HepG2 (cell line): ENCODE measurements around the gene PRKAR2A. TPM values are rescaled to one million over a fixed set of nuclear protein-coding genes. Genes with fewer than 3 reads are reported as not detected.
"Not testable (repeated sequence)": the region's sequence is repeated elsewhere in the genome, so short reads cannot be mapped to it uniquely, and the experiment has no call there.

Experiments
- ATAC-seq: fragments of 200-7000 bp; cut with Tn5 transposase; 3 replicates; pipeline ENCODE4 v1.9.1; 2020; ENCODE audit warnings: mild to moderate bottlenecking, moderate library complexity
- BruUV-seq: library from RNA; stranded (reverse); fragments of 400-500 nt; replicated peaks from 2 replicates; lab custom pipeline; 2021; lab: Mats Ljungman, UMichigan
- CTCF ChIA-PET: fragments of 300-600 bp; formaldehyde crosslinking; extraction: SDS; loops from one replicate; lab custom pipeline; 2021; ENCODE audit warnings: low total read pairs, inconsistent platforms, low intra/inter-chr PET ratio; lab: Yijun Ruan, JAX
- POLR2A ChIA-PET: fragments of 350-600 bp; sonication (Branson Sonifier 250); formaldehyde crosslinking; loops from one replicate; lab custom pipeline; 2020; ENCODE audit warnings: antibody characterized with exemption, inconsistent platforms; lab: Yijun Ruan, JAX
- DNase-seq: peaks from one replicate; pipeline ENCODE4 v3.0.0-alpha.2; 2015; ENCODE audit warnings: low spot score
- FAIRE-seq: peaks from 3 replicates; lab custom pipeline; 2011; peaks lifted over from hg19 to GRCh38; lab: Jason Lieb, UNC
- H2AFZ ChIP-seq: one replicate; pipeline ENCODE4 v1.6.1; 2011; ENCODE audit warnings: low read length, inconsistent platforms
- H3K27ac ChIP-seq: fragments of 300-600 bp; 3 replicates; pipeline ENCODE4 v1.8.0; 2011; ENCODE audit warnings: mixed run types, mild to moderate bottlenecking, mixed read lengths, low read length, inconsistent platforms; ENCODE audit not compliant: insufficient read depth; ENCODE audit errors: extremely low read length
- H3K27me3 ChIP-seq, 2 experiments: fragments of 200-600 bp in 1 of 2; 2 replicates in 1 of 2; 3 replicates in 1 of 2; pipeline versions ENCODE4 v1.6.0 to v1.8.0; 2011; ENCODE audit warnings: low read length in 2 of 2, mild to moderate bottlenecking in 2 of 2, moderate library complexity in 2 of 2, inconsistent platforms in 1 of 2; ENCODE audit not compliant: insufficient read depth in 2 of 2, control insufficient read depth in 1 of 2
- H3K36me3 ChIP-seq, 2 experiments: fragments of 200-600 bp in 1 of 2; replicated peaks in 1 of 2; 2 replicates in 1 of 2; 3 replicates in 1 of 2; pipeline versions ENCODE4 v1.5.1 to v1.8.0; 2011; ENCODE audit warnings: low read length in 2 of 2, inconsistent platforms in 1 of 2; ENCODE audit not compliant: insufficient read depth in 2 of 2, control insufficient read depth in 1 of 2
- H3K4me1 ChIP-seq: 2 replicates; pipeline ENCODE4 v1.5.1; 2012; ENCODE audit warnings: low read length, inconsistent platforms; ENCODE audit not compliant: insufficient read depth
- H3K4me2 ChIP-seq: 2 replicates; pipeline ENCODE4 v1.6.0; 2011; ENCODE audit warnings: low read depth, low read length, inconsistent platforms
- H3K4me3 ChIP-seq, 3 experiments: fragments of 200-600 bp in 1 of 3; sonication (generic), shearing (Covaris generic) in 1 of 3; replicated peaks in 1 of 3; 2 replicates each; pipeline ENCODE4 v1.5.1; 2011 to 2016; ENCODE audit warnings: low read length in 3 of 3, inconsistent platforms in 2 of 3, low read depth in 2 of 3, mild to moderate bottlenecking in 2 of 3, control low read depth in 1 of 3, mixed read lengths in 1 of 3; ENCODE audit not compliant: insufficient read depth in 1 of 3
- H3K79me2 ChIP-seq: one replicate; pipeline ENCODE4 v1.6.1; 2011; ENCODE audit warnings: low read length, inconsistent platforms; ENCODE audit not compliant: insufficient read depth
- H3K9ac ChIP-seq: 2 replicates; pipeline ENCODE4 v1.6.0; 2011; ENCODE audit warnings: mild to moderate bottlenecking, low read depth, low read length, inconsistent platforms; ENCODE audit not compliant: insufficient read depth
- H3K9me3 ChIP-seq: 2 replicates; pipeline ENCODE4 v1.5.1; 2012; ENCODE audit warnings: mild to moderate bottlenecking, low read length
- H4K20me1 ChIP-seq: 2 replicates; pipeline ENCODE4 v1.6.0; 2011; ENCODE audit warnings: inconsistent platforms, mild to moderate bottlenecking, low read length, moderate library complexity; ENCODE audit not compliant: insufficient read depth
- GTF3A ChIP-seq: sonication (generic); formaldehyde crosslinking; conservative IDR thresholded peaks from 2 replicates; pipeline ENCODE4 v1.4.0; 2020; ENCODE audit warnings: mild to moderate bottlenecking, missing genetic modification reagents
- HHEX ChIP-seq: IDR thresholded peaks from 2 replicates; pipeline ENCODE4 v1.6.1; 2016; ENCODE audit warnings: control low read depth
- MED13 ChIP-seq: sonication (generic); formaldehyde crosslinking; IDR thresholded peaks from 2 replicates; pipeline ENCODE4 v1.5.0; 2020; ENCODE audit warnings: missing genetic modification reagents
- PAF1 ChIP-seq: IDR thresholded peaks from 2 replicates; pipeline ENCODE4 v1.6.1; 2016; ENCODE audit warnings: missing genetic modification reagents, missing compliant biosample characterization
- SNAI1 ChIP-seq: sonication (generic); formaldehyde crosslinking; IDR thresholded peaks from 2 replicates; pipeline ENCODE4 v1.5.0; 2020; ENCODE audit warnings: mild to moderate bottlenecking, missing genetic modification reagents, borderline replicate concordance
- ZNF180 ChIP-seq: sonication (generic); formaldehyde crosslinking; IDR thresholded peaks from 2 replicates; pipeline ENCODE4 v1.4.0; 2020; ENCODE audit warnings: low read depth, missing genetic modification reagents, borderline replicate concordance
- WGBS: methylation state at CpG from one replicate; pipeline ENCODE4 v1.1.6; 2017; ENCODE audit warnings: low lambda C conversion rate; 5-methylcytosine and 5-hydroxymethylcytosine counted together
- in situ Hi-C: cut with HindIII; loops from 2 replicates; pipeline ENCODE4 v1.10.0; 2017; ENCODE audit warnings: low pct_unique_long_range_greater_than_20kb; ENCODE audit not compliant: extremely low pct_ligation_motif_present
- intact Hi-C: fragments of 100-400 bp; cut with micrococcal nuclease; formaldehyde crosslinking; loops from one replicate; pipeline ENCODE4 v1.10.0; 2022; ENCODE audit not compliant: unreplicated experiment
- polyA plus RNA-seq, 8 experiments: library from polyadenylated mRNA; depleted of rRNA in 3 of 8; stranded (reverse) in 7 of 8; unstranded in 1 of 8; fragments of >200 nt; fragmentation: Illumina TruSeq in 4 of 8; extraction: Trizol in 4 of 8; gene quantifications; 2 replicates each; pipeline versions ENCODE4 v1.2.1 to v1.2.3, GENCODE V29; 2011 to 2016; ENCODE audit warnings: low read depth in 4 of 8, missing spikeins in 1 of 8, mixed read lengths in 1 of 8; ENCODE audit not compliant: insufficient read depth in 1 of 8
- total RNA-seq, 5 experiments: library from RNA; depleted of rRNA; stranded (reverse); fragments of >200 nt; fragmentation: Illumina TruSeq; extraction: Trizol; gene quantifications; 2 replicates each; pipeline ENCODE4 v1.2.3, GENCODE V29; 2016; ENCODE audit warnings: low read depth in 1 of 5

The PRKAR2A gene
- total and polyA plus RNA-seq, 2 of the 13 experiments (the other 11 are each of a cell fraction or from before 2014, with no cell fraction given) = 11.8 to 29.2 TPM

GRCh38 chr3:48759531-48759930, 88.1 kb downstream of the PRKAR2A start:
- H3K9ac ChIP-seq, POLR2A ChIA-PET, in situ Hi-C loops, H2AFZ ChIP-seq, H3K4me2 ChIP-seq, CTCF ChIA-PET, H3K27me3 ChIP-seq, intact Hi-C loops, H3K9me3 ChIP-seq, H4K20me1 ChIP-seq, H3K4me3 ChIP-seq, BruUV-seq, H3K36me3 ChIP-seq, FAIRE-seq, H3K27ac ChIP-seq, ATAC-seq, H3K79me2 ChIP-seq, DNase-seq: not testable (repeated sequence)
- H3K4me1 ChIP-seq = peaks cover 10% of the 10 kb centered on the region
- 96% methylated on average over 6 of the region's 6 CpGs for WGBS

- in situ Hi-C loops = no loop called here
- intact Hi-C loops = no loop called here
- no peaks in the 10 kb centered on the region for H3K9me3 ChIP-seq
- no peak overlapping the region for H2AFZ ChIP-seq
- ATAC-seq = no peak
- H3K27ac ChIP-seq = no peak overlapping the region
- H3K4me3 ChIP-seq = no peak overlapping the region
- TF ChIP-seq HHEX (CRISPR knock-in tag) (no peak), SNAI1 (CRISPR knock-in tag) (no peak), MED13 (CRISPR knock-in tag) (no peak), GTF3A (CRISPR knock-in tag) (no peak), PAF1 (CRISPR knock-in tag) (no peak), ZNF180 (no peak)
- no peak for DNase-seq
- H3K79me2 ChIP-seq = no peaks in the 10 kb centered on the region
- no peak overlapping the region for H3K4me2 ChIP-seq
- H3K4me1 ChIP-seq = peaks cover 10% of the 10 kb centered on the region
- no peak overlapping the region for H3K9ac ChIP-seq
- no peaks in the 10 kb centered on the region for H3K27me3 ChIP-seq
- no TSS peak for BruUV-seq
- 98% methylated on average over 4 of the region's 4 CpGs for WGBS
- peaks cover 4 to 5% of the 10 kb centered on the region in 2 experiments; a peak in 3 of 5 replicates for H3K36me3 ChIP-seq
- CTCF ChIA-PET = no interaction called here
- no peak for FAIRE-seq
- POLR2A ChIA-PET = no interaction called here
- H4K20me1 ChIP-seq = no peaks in the 10 kb centered on the region
Measured at GRCh38 chr3:48759071-48759470, 88.6 kb downstream of the PRKAR2A start.
